GM12892 (cell line): Measurements from ENCODE around the gene JMJD4.
A peak's percentile ranks its signal among the peaks of the same experiment; 100 is the strongest.

Experiments
- POLR2A ChIP-seq: IDR thresholded peaks from 2 replicates; pipeline ENCODE4 v1.6.1; 2011; ENCODE audit warnings: low read depth, low read length, control low read depth
- POLR2AphosphoS5 ChIP-seq: IDR thresholded peaks from 2 replicates; pipeline ENCODE4 v1.6.1; 2011; ENCODE audit warnings: low read depth, low read length, control low read depth

GRCh38 chr1:227729881-227730629, 5.0 kb downstream of the JMJD4 start:
- TF ChIP-seq POLR2AphosphoS5 (peak; percentile 34), POLR2A (peak; percentile 42; the same call in 1 of the 2 replicates)
